Adrenal gland (tissue), 5 donors: ENCODE data around the gene ABCC3.

Source experiments
- POLR2A ChIP-seq, 2 donors: fragments of 450-650 bp; IDR thresholded peaks; one replicate each; pipeline ENCODE4 v1.6.1; 2017; ENCODE audit warnings: antibody characterized with exemption in 2 of 2, mild to moderate bottlenecking in 2 of 2, moderate library complexity in 1 of 2
- TF ChIP-seq, protein P1 (sequence below), 6 experiments: fragments of 450-650 bp in 4 of 6; fragments of 200-600 bp in 2 of 6; sonication (generic) in 1 of 6; IDR thresholded peaks; 1 replicate in 5 of 6; 2 replicates in 1 of 6; pipeline versions ENCODE4 v1.5.1 to v1.8.0; 2016 to 2021; ENCODE audit warnings: antibody characterized with exemption in 6 of 6, mild to moderate bottlenecking in 2 of 6, moderate library complexity in 1 of 6
- donor health status: DM: no; HTN: no; CAD: no.

DNA sequence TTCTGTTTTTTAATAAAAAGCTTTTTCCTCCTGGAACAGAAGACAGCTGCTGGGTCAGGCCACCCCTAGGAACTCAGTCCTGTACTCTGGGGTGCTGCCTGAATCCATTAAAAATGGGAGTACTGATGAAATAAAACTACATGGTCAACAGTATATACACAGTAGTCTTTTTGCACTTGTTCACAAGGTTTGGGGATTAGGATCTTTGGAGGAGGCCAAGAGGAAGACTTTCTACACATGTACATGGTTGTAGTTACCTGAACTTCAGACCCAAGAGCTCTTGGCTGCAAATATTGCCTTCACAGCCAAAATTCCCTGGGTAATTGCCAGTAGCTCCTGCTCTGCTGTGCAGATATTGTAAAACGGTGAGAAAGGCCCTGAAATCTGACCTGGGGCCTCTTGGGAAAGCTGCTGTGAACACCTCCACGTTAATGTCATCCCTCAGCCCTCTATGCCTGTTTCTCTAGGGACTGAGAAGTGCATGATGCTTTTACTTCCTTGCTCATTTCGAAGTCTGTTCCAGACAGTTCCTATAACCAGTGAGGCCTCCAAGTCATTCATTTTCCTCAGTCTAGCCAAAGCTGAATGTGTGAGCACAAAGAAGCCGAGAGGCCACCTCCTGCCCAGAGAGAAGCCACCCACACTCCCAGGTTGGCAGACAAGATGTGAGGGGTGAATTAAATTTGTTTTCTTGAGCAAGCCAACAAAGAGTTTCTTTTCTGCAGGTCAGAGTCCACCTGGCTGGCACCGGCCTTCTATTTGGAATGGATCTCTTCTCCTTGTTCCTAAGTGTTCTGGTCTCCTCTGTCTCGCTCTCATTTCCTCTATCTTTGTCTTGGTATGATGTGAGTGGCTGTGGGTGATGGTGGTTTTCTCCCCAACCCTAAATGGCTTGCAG lies 57.1 kb downstream of the ABCC3 start:
- TF ChIP-seq POLR2A (IDR thresholded peaks at IDR 0.05) = no peak
- TF ChIP-seq, protein P1, sequence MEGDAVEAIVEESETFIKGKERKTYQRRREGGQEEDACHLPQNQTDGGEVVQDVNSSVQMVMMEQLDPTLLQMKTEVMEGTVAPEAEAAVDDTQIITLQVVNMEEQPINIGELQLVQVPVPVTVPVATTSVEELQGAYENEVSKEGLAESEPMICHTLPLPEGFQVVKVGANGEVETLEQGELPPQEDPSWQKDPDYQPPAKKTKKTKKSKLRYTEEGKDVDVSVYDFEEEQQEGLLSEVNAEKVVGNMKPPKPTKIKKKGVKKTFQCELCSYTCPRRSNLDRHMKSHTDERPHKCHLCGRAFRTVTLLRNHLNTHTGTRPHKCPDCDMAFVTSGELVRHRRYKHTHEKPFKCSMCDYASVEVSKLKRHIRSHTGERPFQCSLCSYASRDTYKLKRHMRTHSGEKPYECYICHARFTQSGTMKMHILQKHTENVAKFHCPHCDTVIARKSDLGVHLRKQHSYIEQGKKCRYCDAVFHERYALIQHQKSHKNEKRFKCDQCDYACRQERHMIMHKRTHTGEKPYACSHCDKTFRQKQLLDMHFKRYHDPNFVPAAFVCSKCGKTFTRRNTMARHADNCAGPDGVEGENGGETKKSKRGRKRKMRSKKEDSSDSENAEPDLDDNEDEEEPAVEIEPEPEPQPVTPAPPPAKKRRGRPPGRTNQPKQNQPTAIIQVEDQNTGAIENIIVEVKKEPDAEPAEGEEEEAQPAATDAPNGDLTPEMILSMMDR (IDR thresholded peaks at IDR 0.05) = no peak
